Neutrophil (primary cell): ENCODE data around the gene SGSM2.

ENCODE experiments used
- H3K27ac ChIP-seq: fragments of 200-600 bp; sonication (generic); 2 replicates; pipeline ENCODE4 v1.5.1; 2016; ENCODE audit warnings: mild to moderate bottlenecking, moderate library complexity
- H3K27me3 ChIP-seq: fragments of 200-600 bp; sonication (generic); 2 replicates; pipeline ENCODE4 v1.6.0; 2016; ENCODE audit warnings: mild to moderate bottlenecking
- H3K36me3 ChIP-seq: fragments of 200-600 bp; sonication (generic); 2 replicates; pipeline ENCODE4 v1.5.1; 2017
- H3K4me1 ChIP-seq, 2 experiments: fragments of 200-600 bp in 1 of 2; sonication (generic) in 1 of 2; 1 replicate in 1 of 2; 2 replicates in 1 of 2; pipeline versions ENCODE4 v1.5.1 to v1.6.1; 2013 to 2016; ENCODE audit warnings: low read depth in 1 of 2, low read length in 1 of 2, mild to moderate bottlenecking in 1 of 2, moderate library complexity in 1 of 2; ENCODE audit not compliant: control insufficient read depth in 1 of 2, insufficient read depth in 1 of 2
- H3K4me3 ChIP-seq, 2 experiments: fragments of 200-600 bp in 1 of 2; sonication (generic) in 1 of 2; 1 replicate in 1 of 2; 2 replicates in 1 of 2; pipeline ENCODE4 v1.5.1; 2013 to 2016; ENCODE audit warnings: low read depth in 1 of 2, low read length in 1 of 2, mild to moderate bottlenecking in 1 of 2, moderate library complexity in 1 of 2
- H3K9me3 ChIP-seq: fragments of 200-600 bp; sonication (generic); 2 replicates; pipeline ENCODE4 v1.5.1; 2016
- TF ChIP-seq, protein P1 (sequence below): fragments of 200-600 bp; sonication (generic); IDR thresholded peaks from 2 replicates; pipeline ENCODE4 v1.5.1; 2016; ENCODE audit warnings: antibody characterized with exemption

Gene SGSM2

DNA sequence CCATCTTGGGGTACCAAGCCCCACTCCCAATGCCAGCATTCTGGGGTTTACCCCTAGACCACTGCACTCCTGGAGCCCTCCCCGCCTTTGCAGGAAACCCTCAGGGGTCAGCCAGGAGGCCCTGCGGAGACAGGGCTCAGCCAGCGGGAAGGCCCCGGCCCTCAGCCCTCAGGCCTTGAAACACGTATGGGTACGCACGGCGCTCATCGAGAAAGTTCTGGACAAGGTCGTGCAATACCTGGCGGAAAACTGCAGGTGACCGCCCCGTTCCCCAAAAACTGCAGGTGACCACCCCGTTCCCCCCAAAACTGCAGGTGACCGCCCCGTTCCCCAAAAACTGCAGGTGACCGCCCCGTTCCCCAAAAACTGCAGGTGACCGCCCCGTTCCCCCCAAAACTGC is 24.7 kb downstream of the SGSM2 start:
- H3K27me3 ChIP-seq = no peaks in the 10 kb centered on the region
- H3K4me1 ChIP-seq = no peaks in the 10 kb centered on the region
- H3K36me3 ChIP-seq = peaks cover 71% of the 10 kb centered on the region
- no peak overlapping the region for H3K27ac ChIP-seq
- no peak overlapping the region for H3K4me3 ChIP-seq
- H3K9me3 ChIP-seq = no peaks in the 10 kb centered on the region
- TF ChIP-seq, protein P1, sequence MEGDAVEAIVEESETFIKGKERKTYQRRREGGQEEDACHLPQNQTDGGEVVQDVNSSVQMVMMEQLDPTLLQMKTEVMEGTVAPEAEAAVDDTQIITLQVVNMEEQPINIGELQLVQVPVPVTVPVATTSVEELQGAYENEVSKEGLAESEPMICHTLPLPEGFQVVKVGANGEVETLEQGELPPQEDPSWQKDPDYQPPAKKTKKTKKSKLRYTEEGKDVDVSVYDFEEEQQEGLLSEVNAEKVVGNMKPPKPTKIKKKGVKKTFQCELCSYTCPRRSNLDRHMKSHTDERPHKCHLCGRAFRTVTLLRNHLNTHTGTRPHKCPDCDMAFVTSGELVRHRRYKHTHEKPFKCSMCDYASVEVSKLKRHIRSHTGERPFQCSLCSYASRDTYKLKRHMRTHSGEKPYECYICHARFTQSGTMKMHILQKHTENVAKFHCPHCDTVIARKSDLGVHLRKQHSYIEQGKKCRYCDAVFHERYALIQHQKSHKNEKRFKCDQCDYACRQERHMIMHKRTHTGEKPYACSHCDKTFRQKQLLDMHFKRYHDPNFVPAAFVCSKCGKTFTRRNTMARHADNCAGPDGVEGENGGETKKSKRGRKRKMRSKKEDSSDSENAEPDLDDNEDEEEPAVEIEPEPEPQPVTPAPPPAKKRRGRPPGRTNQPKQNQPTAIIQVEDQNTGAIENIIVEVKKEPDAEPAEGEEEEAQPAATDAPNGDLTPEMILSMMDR = no peak

DNA sequence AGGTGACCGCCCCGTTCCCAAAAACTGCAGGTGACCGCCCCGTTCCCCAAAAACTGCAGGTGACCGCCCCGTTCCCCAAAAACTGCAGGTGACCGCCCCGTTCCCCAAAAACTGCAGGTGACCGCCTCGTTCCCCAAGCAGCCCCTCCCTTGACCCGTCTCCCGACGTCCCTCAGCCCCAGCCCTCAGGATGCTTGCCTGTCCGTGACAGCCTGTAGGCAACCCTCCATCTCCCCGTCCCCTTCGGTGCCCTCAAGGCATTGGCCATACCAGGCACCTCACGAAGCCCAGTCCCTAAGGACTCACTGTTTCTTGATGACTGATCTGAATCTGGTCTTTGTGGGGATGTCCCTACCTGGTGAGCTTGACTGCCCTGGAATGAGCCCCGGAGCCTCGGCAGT is 25.1 kb downstream of the SGSM2 start:
- no peak overlapping the region for H3K27ac ChIP-seq
- H3K27me3 ChIP-seq = no peaks in the 10 kb centered on the region
- peaks cover 75% of the 10 kb centered on the region for H3K36me3 ChIP-seq
- no peaks in the 10 kb centered on the region for H3K9me3 ChIP-seq
- no peak overlapping the region for H3K4me3 ChIP-seq
- TF ChIP-seq, protein P1 = no peak
- no peaks in the 10 kb centered on the region for H3K4me1 ChIP-seq

DNA sequence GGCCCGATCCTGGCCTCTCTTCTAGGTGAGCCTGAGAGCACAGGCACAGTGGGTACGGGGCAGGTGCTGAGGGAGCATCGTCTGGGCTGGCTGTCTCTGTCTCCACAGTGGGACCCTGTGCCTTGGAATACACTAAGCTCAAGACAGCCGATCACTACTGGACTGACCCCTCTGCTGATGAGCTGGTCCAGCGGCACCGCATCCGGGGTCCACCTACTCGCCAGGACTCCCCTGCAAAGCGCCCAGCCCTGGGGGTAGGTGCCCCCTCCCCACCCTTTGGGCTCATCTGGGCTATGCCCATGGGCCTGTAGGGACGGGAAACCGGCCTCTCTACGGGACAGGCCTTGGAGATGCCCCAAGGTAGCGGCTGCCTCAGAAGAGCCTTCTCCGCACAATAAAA is 25.6 kb downstream of the SGSM2 start:
- H3K4me3 ChIP-seq = no peak overlapping the region
- H3K4me1 ChIP-seq = no peaks in the 10 kb centered on the region
- H3K36me3 ChIP-seq = peaks cover 80% of the 10 kb centered on the region
- TF ChIP-seq, protein P1 = no peak
- H3K9me3 ChIP-seq = no peaks in the 10 kb centered on the region
- H3K27me3 ChIP-seq = no peaks in the 10 kb centered on the region
- no peak overlapping the region for H3K27ac ChIP-seq

DNA sequence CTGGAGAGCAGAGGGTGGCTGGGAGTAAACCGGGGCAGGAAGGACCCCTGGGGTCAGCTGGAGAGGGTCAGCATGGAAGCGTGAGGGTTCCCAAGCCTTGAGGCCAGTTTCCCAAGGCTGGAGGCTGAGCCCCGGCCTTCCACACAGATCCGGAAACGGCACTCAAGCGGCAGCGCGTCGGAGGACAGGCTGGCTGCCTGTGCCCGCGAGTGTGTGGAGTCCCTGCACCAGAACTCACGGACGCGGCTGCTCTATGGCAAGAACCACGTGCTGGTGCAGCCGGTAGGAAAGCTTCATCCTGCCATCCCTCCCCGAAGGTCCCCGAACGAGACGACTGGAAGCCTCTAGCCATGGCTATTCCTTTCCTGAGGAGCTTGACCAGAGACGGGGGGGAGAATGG is 26.0 kb downstream of the SGSM2 start:
- no peak overlapping the region for H3K27ac ChIP-seq
- peaks cover 0 to under 1% of the 10 kb centered on the region in 2 experiments for H3K4me1 ChIP-seq
- H3K36me3 ChIP-seq = peaks cover 82% of the 10 kb centered on the region
- H3K9me3 ChIP-seq = no peaks in the 10 kb centered on the region
- H3K4me3 ChIP-seq = no peak overlapping the region
- TF ChIP-seq, protein P1 = no peak
- H3K27me3 ChIP-seq = no peaks in the 10 kb centered on the region

DNA sequence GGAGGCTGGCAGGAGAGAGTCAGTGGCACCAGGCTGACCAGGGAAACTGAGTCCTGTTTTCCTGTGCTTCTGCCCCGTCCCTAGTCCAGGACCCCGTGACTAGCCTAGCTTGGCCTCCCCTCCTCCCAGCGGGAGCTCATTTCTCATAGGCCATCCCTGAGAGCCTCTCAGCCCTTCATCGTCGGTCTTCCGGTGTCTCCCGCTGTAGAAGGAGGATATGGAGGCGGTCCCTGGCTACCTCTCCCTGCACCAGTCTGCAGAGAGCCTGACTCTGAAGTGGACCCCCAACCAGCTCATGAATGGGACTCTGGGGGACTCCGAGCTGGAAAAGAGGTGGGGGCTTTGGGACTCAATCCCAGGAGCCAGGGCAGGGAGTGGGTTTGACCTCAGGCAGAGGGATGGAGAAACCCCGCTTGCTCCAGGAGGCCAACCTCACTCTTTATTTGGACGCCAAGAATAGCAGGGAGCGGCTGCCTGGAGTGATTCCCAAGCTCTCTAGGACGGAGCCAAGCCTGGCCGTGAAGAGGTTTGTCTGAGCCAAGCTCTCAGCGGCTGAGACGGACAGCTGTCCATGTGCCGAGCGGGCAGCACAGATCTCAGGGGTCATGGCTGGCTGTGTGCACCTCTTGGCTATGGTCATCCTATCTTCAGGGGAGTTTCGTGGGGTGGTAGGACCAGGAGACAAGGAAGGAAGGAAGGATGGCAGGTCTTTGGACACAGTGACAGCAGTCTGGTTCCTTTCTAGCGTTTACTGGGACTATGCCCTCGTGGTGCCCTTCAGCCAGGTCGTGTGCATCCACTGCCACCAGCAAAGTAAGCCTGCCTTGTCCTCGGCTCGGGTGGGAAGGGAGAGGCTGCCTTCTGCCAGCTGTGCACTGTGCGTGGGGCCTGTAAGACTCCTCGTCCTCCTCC is 26.8 kb downstream of the SGSM2 start:
- H3K36me3 ChIP-seq = peaks cover 82% of the 10 kb centered on the region
- no peak overlapping the region for H3K4me3 ChIP-seq
- H3K9me3 ChIP-seq = no peaks in the 10 kb centered on the region
- H3K4me1 ChIP-seq = peaks cover 6 to 9% of the 10 kb centered on the region in 2 experiments
- no peaks in the 10 kb centered on the region for H3K27me3 ChIP-seq
- H3K27ac ChIP-seq = no peak overlapping the region
- TF ChIP-seq, protein P1 = no peak
